Right kidney (tissue), 9 donors: ENCODE results near the gene HOXA6.

Source experiments
- DNase-seq: peaks from one replicate; pipeline ENCODE4 v3.0.0-alpha.2; 2016
- long read RNA-seq, 8 donors: transcript quantifications; one replicate each; lab custom pipeline, GENCODE V29; 2026

HOXA6 gene
- long read RNA-seq, donor 1, transcript HOXA6-201 (2 exons, 989 nt) = major isoform, 7 of 8 reads
- long read RNA-seq, donor 1, partial matches to known transcripts = 0 of 8 reads
- long read RNA-seq, donor 1, other reads (novel, unspliced or antisense) = 0 of 8 reads
- long read RNA-seq, donor 2, transcript HOXA6-201 (2 exons, 989 nt) = major isoform, 5 of 6 reads
- long read RNA-seq, donor 2, partial matches to known transcripts = 0 of 6 reads
- long read RNA-seq, donor 2, other reads (novel, unspliced or antisense) = 0 of 6 reads
- long read RNA-seq, donor 3, partial matches to known transcripts = 0 of 2 reads
- long read RNA-seq, donor 3, other reads (novel, unspliced or antisense) = 0 of 2 reads
- long read RNA-seq, donor 4, transcript HOXA6-201 (2 exons, 989 nt) = major isoform, 12 of 12 reads
- long read RNA-seq, donor 4, partial matches to known transcripts = 0 of 12 reads
- long read RNA-seq, donor 4, other reads (novel, unspliced or antisense) = 0 of 12 reads
- long read RNA-seq, donor 5, partial matches to known transcripts = 0 of 1 reads
- long read RNA-seq, donor 5, other reads (novel, unspliced or antisense) = 0 of 1 reads
- long read RNA-seq, donor 6, partial matches to known transcripts = 0 of 4 reads
- long read RNA-seq, donor 6, other reads (novel, unspliced or antisense) = 0 of 4 reads
- long read RNA-seq, donor 7, transcript HOXA6-201 (2 exons, 989 nt) = major isoform, 16 of 18 reads
- long read RNA-seq, donor 7, partial matches to known transcripts = 0 of 18 reads
- long read RNA-seq, donor 7, other reads (novel, unspliced or antisense) = 0 of 18 reads
- long read RNA-seq, donor 8, transcript HOXA6-201 (2 exons, 989 nt) = major isoform, 7 of 7 reads
- long read RNA-seq, donor 8, partial matches to known transcripts = 0 of 7 reads
- long read RNA-seq, donor 8, other reads (novel, unspliced or antisense) = 0 of 7 reads

DNA sequence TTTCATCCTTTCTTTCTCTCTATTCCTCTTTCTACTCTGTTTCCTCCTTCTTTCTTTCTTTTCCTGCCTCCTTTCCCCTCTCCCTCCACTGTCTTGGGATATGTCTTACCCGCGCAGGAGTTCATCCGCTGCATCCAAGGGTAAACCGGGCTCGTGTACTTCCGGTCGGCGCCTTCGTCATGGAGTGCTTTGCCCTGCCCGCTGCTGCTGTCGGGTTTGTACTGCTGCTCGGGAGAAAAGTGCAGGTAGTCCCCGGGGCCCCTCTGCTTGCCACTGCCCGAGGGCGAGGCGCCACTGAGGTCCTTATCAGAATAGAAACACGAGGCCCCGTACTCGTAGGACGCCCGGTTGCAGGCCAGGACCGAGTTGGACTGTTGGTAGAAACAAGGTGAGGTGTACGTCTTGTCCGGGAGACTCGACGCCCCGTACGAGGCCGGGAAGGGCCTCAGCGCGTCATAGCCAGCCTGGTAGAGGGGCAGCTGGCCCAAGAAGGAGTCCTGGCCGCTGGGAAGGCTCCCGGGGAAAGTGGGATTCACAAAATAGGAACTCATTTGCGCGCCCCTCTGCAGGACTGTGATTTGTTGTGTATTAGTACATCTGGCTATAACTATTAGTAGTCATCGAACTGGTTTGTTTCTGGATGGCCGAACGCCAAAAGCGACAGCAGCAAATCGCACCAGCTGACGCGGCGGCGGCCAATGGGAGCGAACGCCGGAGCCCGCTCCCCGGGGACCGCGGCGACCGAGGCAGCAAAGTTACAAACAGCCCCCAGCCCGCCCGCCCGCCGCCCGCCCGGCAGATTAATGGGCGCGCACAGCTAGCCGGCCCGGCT, at the start of gene HOXA6:
HOXA6 (minus strand) TSS at position 576 of the 832 bp plus-strand sequence; CDS start at position 551, 25 bp downstream.
- DNase-seq = peak; percentile 85

DNA sequence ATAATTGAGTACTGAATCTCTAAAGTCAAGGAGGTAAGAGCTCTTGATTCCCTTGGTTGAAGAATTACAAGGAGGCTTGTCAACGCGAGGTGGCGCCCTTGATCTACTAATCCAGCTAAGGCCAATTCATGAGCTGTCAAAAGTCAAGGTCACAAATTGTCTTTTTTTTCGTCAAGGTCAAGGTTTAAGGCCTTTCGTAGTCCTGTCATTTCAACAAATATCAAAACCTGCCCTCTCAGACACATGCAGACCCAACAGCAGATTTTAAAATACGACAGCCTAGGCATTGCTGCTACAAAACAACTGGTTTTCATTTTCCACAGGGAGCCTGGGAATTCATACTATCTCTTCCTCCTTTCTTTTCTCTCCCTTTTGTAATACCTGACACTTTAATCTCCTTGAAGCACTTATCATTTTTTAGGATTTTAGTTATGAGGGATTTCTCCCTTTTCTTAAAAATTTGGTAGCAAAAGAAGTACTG, 48.8 kb upstream of the HOXA6 start:
- DNase-seq = peak; percentile 74

DNA sequence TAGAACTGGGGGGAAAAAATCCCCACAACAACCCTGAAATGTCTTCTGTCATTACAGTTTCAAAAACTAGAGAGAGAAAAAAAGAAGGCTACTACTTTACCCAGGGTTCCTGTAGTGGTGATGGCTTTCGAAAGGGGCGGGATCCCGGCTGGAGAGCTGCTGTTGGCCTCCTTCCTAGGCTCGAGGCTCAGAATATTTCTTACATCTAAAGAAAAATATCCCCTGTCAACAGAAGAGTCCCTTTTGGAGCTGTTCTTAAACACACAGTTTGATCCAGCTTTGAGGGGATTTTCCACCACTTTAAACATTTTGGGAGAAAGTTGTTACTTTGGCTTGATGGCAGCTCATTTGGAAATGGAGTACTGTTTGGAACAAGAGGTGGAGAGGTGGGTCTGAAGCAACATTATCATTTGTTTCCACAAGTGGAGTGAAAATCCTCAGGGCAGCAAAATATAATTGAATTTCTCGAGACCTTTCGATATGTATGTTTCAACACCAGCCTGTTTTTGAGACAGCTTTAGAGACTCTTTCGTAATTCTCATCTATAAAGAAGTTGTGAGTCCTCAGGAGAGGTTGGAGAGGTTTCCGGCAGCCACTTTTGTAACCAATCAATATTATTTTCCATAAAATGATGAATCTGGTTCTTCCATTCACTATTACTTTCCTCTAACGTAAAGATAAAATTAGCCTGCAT, 47.3 kb upstream of the HOXA6 start:
- DNase-seq = peak; percentile 44

DNA sequence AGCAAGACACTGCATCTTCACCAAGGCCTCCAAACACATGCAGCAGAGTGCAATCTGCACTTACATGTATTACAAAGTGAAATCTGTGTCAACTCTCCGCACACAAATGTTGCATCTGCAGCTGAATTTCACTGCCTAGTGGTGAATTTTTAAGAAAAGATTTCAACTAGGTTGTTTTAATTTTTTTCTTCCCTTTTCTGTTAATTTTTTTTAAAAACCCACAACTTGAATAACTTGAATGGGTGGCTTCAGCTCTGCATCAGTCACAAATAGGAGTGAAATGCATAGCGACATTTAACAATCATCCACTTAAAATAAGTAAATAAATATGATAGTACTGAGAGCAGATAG, 46.4 kb upstream of the HOXA6 start:
- no peak for DNase-seq

DNA sequence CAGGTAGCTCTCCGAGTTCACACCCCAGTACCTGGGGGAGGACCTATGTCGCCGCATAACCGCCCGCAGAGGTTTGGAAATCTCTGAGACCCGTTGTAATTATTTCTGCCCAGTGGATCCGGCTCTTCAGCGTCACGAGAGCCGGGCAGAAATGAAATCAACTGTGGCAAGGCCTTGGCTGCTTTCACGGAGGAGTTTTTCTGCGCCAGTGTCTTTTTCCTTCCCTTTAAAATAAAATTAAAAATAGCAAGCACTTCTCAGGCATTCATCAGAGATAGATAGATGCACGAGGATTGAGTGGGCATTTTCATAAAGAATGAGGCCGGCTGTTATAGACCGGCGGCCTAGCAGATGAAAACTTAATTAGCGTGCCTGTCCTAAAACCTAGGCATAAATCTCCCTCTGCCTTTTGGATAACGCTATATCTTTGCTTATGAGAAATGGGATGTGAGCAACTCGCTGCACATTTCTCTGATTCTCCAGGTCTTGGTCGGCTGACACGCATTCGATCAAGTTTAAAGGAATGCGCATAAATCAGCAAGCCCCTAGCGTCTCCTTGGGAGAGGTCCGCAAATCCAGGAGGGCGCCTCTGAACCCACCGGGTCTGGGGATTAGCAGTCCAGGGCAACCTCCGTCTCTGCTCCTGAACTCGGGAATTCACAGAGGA, 45.9 kb upstream of the HOXA6 start:
- DNase-seq = peak; percentile 76

DNA sequence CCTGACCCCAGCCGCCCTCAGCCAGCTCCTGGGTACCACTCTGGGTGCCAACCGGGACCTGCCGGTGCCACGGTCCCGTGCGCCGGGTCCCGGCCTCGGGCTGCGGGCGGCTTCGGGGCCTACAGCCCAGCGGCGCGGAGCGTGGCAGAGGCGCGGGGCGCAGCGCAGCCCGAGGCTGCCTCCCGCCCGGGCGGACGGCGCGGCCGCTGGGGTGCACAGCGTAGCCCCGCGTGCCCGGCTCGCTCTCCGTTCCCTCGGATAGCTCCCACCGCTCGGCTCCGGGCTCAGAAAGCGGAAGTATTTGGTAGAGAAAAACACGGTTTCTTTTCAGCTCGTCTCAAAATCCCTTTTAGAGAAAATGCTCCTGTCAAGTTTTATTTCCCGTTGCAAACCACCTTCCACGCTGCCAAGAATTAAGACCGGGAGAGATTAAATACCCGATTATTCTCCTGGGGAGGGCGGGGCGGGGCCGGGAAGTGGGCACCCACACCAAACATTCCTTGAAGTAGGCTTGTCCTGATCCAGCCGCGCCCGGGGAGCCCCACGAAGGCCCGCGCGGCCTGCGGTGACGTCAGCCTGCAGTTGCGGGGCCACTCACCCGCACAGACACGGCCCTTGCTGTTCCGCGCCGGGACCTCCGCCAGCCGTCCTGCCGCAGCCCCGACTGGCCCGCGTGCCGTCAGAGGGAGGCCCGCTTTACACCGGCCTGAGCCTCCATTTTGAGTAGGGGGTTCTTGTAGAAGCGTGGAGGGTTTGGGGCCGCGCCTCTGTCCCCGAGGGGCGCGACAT, 45.2 kb upstream of the HOXA6 start:
- DNase-seq = peak; percentile 71

DNA sequence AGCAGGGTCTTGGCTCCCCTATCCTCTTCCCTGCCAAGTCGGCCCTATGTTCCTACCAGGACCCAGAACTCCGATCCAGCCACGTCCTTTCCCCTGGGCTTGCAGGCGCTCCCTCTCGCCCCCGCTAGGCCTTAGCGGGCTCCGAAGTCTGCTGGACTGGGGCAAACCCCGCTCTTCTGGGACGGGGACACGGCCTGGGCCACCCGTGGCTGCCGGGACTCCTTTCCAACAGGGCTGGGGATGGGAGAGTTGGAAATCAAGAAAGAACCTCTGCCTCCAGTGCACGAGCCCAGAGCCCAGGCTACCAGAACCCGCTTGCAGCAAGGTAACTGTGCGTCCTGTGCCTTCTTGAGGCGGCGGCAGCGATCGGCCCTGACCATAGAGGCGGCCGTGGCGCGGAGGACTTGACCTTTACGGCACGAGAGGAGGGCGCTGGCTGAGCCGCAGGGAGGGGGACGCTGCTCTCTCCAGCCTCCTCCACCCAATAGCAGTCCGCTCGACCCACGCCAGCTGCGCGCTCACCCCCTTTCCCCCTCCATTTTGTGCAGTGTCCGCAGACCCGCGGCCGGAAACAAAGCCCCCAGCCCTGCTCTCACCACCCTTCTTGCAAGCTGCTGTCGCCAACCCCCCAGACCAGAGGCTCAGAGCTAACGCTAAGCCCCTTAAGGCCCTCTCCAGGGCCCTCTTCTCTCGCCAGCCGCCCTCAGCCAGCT, 44.4 kb upstream of the HOXA6 start:
- DNase-seq = peak; percentile 76

DNA sequence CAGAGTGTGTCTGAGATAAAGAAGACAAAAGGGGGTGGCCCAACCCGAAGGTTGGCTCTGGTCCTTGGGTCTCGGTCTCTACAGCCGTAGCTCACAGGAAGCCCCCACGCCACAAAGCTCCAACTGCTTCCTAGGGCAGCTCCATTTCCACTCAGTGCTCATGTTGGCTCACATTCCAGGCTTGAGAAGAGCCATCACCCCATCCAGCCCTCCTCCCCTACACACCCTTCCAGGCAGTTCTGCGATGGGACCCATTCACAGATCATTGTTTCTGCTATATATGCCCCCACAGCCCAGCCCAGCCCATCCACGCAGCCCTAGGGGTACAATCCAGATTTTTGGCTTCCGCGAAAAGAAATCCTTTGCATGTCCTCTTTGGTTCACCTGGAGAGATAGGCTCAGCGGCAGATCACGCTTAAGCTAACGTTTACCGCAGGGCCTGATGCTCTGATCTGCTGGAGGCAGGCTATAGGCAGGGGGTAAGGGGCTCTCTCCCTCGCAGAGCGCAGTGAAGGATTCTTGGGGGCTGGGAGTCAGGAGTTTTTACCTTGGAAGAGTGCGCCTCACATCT, 43.7 kb upstream of the HOXA6 start:
- no peak for DNase-seq

DNA sequence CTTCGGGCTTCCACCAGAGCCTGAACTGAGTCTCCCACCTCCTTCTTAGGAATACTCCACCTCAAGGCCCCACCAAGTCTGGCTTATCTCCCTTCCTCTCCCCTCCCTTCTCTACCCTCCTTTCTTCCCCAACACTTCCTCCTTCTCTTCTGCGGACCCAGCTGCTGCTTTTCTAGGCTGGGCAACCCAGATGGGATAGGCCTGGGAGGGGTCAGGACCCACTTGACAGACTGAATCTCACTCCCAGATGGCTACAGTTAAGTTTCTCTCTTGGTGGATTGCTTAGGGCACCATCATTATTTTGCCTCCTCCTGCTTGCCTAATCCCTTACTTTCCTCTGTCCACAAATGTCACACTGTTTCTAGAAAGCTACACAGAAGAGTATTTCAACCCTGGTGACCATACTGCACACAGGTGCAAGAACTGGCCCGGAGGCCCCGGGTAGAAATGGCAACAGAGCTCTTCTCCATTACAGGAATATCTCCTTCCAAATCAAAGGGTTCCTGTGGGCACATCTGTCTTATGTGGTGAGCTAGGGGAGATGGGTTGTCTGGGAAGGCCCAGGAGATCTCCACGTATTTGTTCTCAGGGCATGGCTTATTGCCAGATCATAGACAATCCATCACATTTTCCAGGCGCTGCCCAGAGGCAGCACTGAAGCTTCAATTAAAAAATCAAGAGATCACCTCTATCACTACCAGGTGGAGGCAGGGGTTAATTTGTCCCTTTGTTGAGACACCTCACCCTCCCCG, 42.6 kb upstream of the HOXA6 start:
- no peak for DNase-seq

DNA sequence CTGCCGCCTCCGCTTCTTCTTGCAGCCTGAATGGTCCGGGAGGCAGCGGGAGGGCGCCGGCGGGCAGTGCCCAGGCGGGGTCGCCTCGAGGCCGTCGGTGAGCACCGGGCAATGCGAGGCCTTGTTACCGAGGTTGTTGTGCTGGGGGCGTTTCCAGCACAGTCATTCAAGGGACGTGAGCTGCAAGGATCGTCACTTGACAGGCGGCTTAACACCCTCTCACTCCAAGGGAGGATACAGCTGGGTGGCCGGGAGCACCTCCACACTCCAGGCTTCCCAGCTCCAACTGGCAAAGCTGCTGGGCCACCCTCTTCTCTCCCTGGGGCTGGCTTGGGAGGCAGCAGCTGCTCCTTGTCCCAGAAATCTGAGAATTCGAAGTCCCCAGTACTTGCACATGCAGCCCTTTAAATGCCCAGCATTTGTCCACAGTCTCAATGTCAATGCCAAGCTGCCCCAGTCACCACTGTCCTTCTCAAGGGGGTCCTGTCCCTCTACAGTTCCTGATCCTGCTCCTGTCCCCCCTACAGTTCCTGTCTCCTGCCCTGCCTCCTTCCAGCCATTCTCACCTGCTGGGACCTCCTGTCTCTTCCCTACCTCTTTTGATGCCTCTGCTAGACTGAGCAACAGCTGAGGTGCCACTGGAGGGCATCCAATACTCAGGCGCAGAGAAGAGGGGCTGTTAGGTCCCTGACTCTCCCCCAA, 41.9 kb upstream of the HOXA6 start:
- peak; percentile 61 for DNase-seq

DNA sequence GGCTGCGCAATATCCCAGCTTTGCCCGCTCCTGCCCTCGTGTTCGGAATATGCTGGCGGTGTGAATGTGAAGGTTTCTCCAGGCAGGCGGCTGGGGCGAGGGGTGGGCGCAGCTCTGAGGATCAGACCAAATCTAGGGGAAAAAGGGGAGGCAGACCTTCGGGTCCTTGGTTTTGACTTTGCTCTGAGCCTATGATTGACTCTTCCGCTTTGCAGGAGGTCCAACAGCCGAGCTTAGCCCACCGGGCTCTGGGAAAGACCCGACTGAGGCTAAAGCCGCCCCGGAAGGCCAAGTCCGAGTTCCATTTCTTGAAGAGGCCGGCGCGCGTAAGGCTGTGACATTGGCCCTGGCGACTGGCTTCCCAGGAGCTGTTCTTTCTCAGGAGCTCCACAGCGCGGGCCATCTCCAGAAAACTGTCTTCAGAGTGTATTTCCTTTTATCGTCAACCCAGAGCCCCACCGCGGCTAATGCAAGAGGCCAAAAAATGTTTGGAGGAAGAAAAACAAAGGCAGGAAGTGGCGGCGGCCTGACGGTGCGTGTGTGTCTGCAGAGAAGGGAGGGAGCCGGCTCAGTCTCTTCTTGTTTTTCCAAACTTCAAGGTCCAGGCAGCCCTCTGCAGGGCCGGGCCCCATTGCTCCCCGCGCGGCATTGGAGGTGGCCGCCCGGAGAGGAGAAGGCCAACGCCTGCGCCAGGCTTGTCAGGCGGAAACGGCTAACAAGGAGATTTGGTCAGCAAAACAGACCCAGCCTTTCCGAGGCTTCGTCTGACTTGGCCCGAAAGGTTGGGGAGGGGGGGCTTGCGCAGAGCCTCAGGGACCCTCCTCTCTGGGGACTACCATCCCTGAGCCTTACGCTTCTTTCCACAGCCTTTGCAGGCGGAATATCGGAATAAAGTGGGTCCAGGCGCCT, 41.1 kb upstream of the HOXA6 start:
- DNase-seq = peak; percentile 83

DNA sequence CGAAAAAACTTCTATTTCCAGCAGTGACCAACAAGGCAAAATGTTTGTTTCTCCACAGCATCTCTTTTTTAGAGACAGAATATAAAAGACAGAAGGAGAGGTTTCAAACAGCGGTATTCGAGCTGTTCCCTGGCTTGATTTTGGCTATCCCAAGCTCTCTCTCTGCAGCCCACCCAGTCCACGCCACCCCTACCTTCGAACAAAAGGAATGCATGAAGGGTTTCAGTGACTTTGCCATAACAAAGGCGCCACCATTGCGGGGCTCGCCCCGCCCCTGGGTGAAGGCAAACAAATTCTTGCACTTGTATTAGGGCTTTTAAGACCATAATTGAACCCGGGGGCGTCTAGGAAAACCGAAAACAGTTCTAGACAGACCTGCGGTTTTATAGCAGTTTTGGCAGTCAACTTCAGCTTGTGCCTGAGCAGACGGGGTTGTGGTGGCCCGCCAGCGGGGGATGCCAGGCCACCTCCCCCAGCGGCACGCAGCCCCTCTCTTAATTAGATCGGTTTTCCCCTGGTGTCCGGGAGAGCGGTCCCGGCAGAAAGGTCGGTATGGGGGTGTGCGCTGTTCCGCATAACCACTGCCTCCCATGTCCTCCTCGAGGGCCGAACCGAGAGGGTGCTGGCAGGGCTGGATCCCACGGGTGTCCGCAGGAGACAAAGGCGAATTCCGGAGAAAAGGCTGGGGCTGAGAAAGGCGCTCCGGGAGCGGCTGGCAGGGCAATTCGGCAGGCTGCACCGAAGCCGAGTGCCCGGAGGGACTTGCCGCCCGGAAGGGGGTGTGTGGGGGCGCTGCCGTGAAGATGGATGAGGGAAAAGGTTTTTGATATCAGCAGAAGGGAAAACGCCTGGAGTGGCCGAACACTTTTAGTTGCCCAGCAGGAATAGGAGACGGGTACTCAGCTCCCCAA, 40.2 kb upstream of the HOXA6 start:
- DNase-seq = peak; percentile 80

DNA sequence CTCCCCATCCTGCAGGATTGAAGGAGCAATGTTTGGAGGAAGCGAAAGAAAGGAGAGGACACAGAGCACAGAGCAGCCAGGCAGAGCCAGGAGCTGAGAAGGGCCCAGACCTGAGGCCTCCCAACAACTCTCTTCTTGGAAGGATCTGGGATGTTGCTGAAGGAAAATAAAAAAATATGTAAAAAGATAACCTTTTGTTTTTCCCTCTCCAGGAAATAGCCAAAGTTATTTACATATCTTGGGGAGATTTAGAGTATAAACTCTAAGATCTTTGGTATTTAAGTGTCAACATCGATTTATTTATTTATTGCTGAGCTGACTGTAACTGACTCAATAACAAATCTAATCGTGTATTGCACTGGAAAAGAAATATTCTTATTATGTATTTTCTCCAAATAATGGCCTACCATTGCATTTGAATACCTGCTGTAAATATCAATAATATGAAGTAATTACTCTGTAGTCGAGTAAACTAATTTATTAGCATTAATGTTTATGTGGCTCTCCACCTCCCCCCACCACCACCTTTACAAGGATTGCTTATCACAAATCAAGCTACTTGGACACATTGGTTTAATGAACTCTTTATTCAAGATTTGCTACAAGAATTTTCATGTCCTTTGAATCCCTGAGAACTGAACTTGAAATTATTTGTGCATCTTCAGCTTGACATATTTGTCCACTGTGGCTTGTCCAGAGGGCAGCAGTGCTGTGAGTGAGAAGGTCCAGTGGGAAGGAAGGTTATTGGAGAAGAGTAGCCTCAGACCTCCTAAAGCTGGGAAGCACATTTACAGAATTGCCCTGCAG, 39.3 kb upstream of the HOXA6 start:
- no peak for DNase-seq

DNA sequence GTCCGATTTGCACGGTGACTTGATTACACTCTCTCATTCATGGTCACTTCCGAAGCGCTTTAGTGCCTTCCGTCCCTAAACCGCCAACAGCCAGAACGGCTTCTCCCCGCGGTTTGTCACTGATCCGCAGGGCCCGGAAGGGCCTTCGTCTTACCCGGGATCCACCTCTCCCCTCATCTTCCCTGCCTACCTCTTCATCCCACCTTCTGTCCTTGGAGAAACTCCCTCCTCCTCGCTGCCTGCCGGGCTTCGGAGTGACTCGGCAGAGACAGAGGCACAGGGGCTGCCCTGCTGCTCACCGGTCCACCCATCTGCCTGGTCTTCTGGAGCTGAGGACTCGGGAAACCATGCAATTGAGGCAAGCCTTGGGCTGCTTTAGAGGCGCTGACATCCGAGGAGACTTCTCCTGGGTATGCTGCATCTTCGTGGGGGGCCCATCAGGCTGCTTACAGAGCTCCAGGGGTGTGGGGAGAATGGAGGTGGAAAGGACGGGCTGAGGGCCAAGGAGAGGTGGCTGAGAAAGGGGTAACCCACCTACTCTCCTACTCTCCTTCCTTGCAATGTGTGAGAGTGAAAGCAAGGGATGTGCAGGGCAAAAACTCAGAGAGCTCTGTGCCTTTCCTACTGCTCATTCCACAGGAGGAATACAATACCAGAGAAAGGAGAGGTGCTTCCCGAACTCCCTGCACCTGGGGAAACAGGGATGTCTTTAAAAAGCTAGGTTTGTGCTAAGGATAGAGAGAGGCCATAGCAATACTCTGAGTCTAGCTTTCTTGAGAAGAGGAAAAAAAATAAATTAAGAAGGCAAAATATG, 38.5 kb upstream of the HOXA6 start:
- peak; percentile 78 for DNase-seq
